GM13977 (cell line): ENCODE data around the gene CCDC167.
A peak's percentile ranks its signal among the peaks of the same experiment; 100 is the strongest.

Experiments used
- DNase-seq: peaks from one replicate; pipeline ENCODE4 v3.0.0; 2012; ENCODE audit warnings: low spot score
- CTCF ChIP-seq: IDR thresholded peaks from 2 replicates; pipeline ENCODE4 v1.5.1; 2012; ENCODE audit warnings: mild to moderate bottlenecking, control low read depth; ENCODE audit not compliant: insufficient read depth; ENCODE audit errors: extremely low read depth, missing control alignments
- in situ Hi-C: fragments of 300-500 bp; cut with MboI; formaldehyde crosslinking; loops from one replicate; pipeline ENCODE4 v1.12.0; 2022; ENCODE audit warnings: low sequenced_read_pairs, low pct_unique_long_range_greater_than_20kb, mixed read lengths, inconsistent platforms; ENCODE audit not compliant: unreplicated experiment

Gene CCDC167

GRCh38 chr6:37438930-37439329 lies 60.8 kb downstream of the CCDC167 start:
- in situ Hi-C loops, result no loop called here
- no peak for DNase-seq
- TF ChIP-seq CTCF, result no peak

- no peak for TF ChIP-seq CTCF
- DNase-seq, result no peak
- in situ Hi-C loops, result no loop called here
Measured at GRCh38 chr6:37435816-37436215, 63.9 kb downstream of the CCDC167 start.

- no peak for DNase-seq
- no peak for TF ChIP-seq CTCF
- in situ Hi-C loops, result no loop called here
Measured at GRCh38 chr6:37435373-37435772, 64.3 kb downstream of the CCDC167 start.

- in situ Hi-C loops, result no loop called here
- no peak for TF ChIP-seq CTCF
- DNase-seq, result peak; percentile 72
Measured at GRCh38 chr6:37433657-37434271, 65.9 kb downstream of the CCDC167 start.
